Measurements from ENCODE around the gene ZNF281.
"Not testable (repeated sequence)": the region's sequence is repeated elsewhere in the genome, so short reads cannot be mapped to it uniquely, and the experiment has no call there.

Gene ZNF281

GRCh38 chr1:200409761-200410565, at the start of gene ZNF281:
TSS of gene ZNF281 (minus strand) at chr1:200410036. CDS start at chr1:200409705, 331 bp downstream.
- DNase-seq: peak; percentile 97

GRCh38 chr1:200458780-200459179, 48.9 kb upstream of the ZNF281 start:
- no peak for DNase-seq

GRCh38 chr1:200457810-200458209, 48.0 kb upstream of the ZNF281 start:
- DNase-seq: no peak

GRCh38 chr1:200454425-200454824, 44.6 kb upstream of the ZNF281 start:
- DNase-seq: no peak

- DNase-seq: no peak
Observed at GRCh38 chr1:200453553-200453905, 43.7 kb upstream of the ZNF281 start.

GRCh38 chr1:200452850-200453552, 43.2 kb upstream of the ZNF281 start:
- no peak for DNase-seq

GRCh38 chr1:200448034-200448762, 38.4 kb upstream of the ZNF281 start:
- no peak for DNase-seq

GRCh38 chr1:200445213-200445612, 35.4 kb upstream of the ZNF281 start:
- no peak for DNase-seq

- DNase-seq: no peak
Observed at GRCh38 chr1:200444478-200444877, 34.6 kb upstream of the ZNF281 start.

- no peak for DNase-seq
Observed at GRCh38 chr1:200443860-200444259, 34.0 kb upstream of the ZNF281 start.

GRCh38 chr1:200442537-200443156, 32.8 kb upstream of the ZNF281 start:
- no peak for DNase-seq

- no peak for DNase-seq
Observed at GRCh38 chr1:200442023-200442422, 32.2 kb upstream of the ZNF281 start.

- DNase-seq: no peak
Observed at GRCh38 chr1:200438911-200439310, 29.1 kb upstream of the ZNF281 start.

- DNase-seq: not testable (repeated sequence)
Observed at GRCh38 chr1:200438413-200438812, 28.6 kb upstream of the ZNF281 start.

GRCh38 chr1:200437556-200438203, 27.8 kb upstream of the ZNF281 start:
- DNase-seq: no peak

GRCh38 chr1:200437088-200437487, 27.3 kb upstream of the ZNF281 start:
- no peak for DNase-seq

- DNase-seq: no peak
Observed at GRCh38 chr1:200436436-200436835, 26.6 kb upstream of the ZNF281 start.

GRCh38 chr1:200435200-200435780, 25.5 kb upstream of the ZNF281 start:
- DNase-seq: no peak

- DNase-seq: no peak
Observed at GRCh38 chr1:200433586-200433985, 23.8 kb upstream of the ZNF281 start.

- no peak for DNase-seq
Observed at GRCh38 chr1:200432586-200432985, 22.8 kb upstream of the ZNF281 start.

GRCh38 chr1:200429221-200429751, 19.4 kb upstream of the ZNF281 start:
- no peak for DNase-seq
